Omental fat pad (tissue), 4 donors: ENCODE results near the gene THSD7B. TPM values are rescaled to one million over a fixed set of nuclear protein-coding genes. Genes with fewer than 3 reads are reported as not detected.

ENCODE experiments used
- ATAC-seq: fragments of 150-250 bp; one replicate; pipeline ENCODE4 v1.9.1; 2016; ENCODE audit warnings: mild to moderate bottlenecking, moderate library complexity; ENCODE audit not compliant: low FRiP score
- DNase-seq: peaks from one replicate; pipeline ENCODE4 v3.0.0-alpha.2; 2019; ENCODE audit warnings: low spot score
- CTCF ChIP-seq, 3 donors: fragments of 450-650 bp; IDR thresholded peaks; one replicate each; pipeline ENCODE4 v1.5.1; 2016 to 2017; ENCODE audit warnings: antibody characterized with exemption in 3 of 3, mild to moderate bottlenecking in 3 of 3, moderate library complexity in 2 of 3
- total RNA-seq, 4 donors: library from RNA; depleted of rRNA; stranded (reverse); fragments of >200 nt; gene quantifications; one replicate each; pipeline ENCODE4 v1.1.0, GENCODE V29; 2016

The THSD7B gene
- total RNA-seq, 4 donors from 2014 or later: 0.74 to 12.9 (median 2.5) TPM

- DNase-seq: no peak
- ATAC-seq: no peak
- TF ChIP-seq CTCF (IDR thresholded peaks at IDR 0.05): no peak
These were observed 93.3 kb downstream of the THSD7B start for GRCh38 chr2:136858656-136859055.

- no peak for ATAC-seq
- TF ChIP-seq CTCF (IDR thresholded peaks at IDR 0.05): no peak
- DNase-seq: no peak
These were observed 95.2 kb downstream of the THSD7B start for GRCh38 chr2:136860443-136860958.

DNA sequence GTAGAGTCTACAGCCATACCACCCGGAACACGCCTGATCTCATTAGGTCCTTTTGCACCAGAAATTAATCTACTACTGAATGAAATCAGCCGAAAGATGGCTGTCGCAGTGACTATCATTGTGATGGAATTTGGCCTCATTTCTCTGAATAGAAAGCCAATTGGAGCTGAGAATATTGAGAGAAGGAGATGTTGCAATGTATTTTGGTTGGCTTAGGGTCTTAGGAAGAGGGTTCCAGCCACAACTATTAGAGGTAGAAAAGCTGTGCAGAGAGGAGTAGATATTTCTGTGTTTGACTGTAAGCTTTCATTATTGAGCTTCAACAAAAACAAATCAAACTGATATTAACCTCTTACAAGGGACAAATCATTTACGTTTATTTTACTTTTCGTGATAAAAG, 98.1 kb downstream of the THSD7B start:
- DNase-seq: no peak
- TF ChIP-seq CTCF (IDR thresholded peaks at IDR 0.05): no peak
- ATAC-seq: no peak

GRCh38 chr2:136863874-136864273, 98.5 kb downstream of the THSD7B start:
- no peak for ATAC-seq
- no peak for TF ChIP-seq CTCF (IDR thresholded peaks at IDR 0.05)
- no peak for DNase-seq

DNA sequence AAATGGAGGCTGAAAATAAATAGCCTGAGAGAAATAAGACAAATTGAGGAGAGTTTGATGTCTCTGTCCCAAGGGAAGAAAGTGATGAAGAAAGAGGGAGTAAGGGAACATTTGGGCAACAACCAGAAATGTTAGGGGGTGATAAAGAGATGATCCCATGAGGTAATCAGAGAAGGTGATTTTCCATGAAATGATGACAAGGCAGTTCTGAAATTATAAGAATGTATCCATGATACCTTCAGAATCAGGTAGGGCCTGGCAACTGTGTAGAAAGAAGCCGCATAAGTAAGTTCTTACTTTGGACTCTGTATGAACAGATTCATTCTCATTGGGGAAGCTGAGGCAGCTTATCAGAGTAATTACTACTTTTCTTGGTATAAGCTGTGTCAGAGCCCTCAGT, 106.1 kb downstream of the THSD7B start:
- ATAC-seq: no peak
- DNase-seq: no peak
- no peak for TF ChIP-seq CTCF (IDR thresholded peaks at IDR 0.05)

DNA sequence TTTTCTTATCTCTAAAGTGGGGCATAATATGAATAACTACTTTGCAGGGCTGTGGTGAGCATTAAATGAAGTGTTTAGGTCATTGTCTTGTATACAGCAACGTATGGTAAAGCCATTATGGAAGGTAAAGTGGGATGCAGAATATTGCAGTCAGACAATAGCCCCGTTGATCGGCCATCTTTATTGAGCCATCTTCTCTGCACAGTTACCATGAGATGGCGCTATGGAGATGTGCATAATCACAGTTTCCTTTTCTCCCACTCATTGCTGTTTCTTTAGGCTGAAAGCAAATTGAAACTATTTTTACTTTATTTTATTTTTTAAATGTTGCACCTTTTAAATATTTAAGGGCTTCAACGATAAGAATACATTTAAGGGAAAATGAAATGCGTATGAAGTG, 108.9 kb downstream of the THSD7B start:
- TF ChIP-seq CTCF (IDR thresholded peaks at IDR 0.05): no peak
- ATAC-seq (no peak), DNase-seq (no peak)

- DNase-seq (no peak), ATAC-seq (no peak)
- TF ChIP-seq CTCF (IDR thresholded peaks at IDR 0.05): no peak
These were observed 125.8 kb downstream of the THSD7B start for GRCh38 chr2:136891100-136891499.
